ENCODE data around the gene NDE1.

DNA sequence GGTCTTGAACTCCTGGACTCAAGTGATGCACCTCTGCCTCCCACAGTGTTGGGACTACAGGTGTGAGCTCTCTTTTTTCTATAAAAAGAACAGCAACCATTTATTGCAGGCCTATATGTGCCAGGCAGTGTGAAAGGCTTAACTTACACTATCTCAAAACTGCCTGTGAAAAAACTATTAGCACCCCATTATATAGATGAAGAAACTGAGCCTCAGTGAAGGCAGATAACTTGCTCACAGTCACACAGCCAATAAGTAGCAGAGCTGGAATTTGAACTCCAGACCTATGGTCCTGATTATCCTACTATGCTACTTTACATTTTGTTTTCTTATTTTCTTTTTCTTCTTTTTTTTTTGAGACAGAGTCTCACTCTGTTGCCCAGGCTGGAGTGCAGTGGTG is 15.1 kb downstream of the NDE1 start:
- no peak for TF ChIP-seq CTCF (IDR thresholded peaks at IDR 0.05)
- TF ChIP-seq POLR2A (IDR thresholded peaks at IDR 0.05) = no peak
- no peak for TF ChIP-seq EP300 (IDR thresholded peaks at IDR 0.05)

All from stomach (tissue), 4 donors.